Measurements from ENCODE around the gene AGTPBP1. TPM values are rescaled to one million over a fixed set of nuclear protein-coding genes. Genes with fewer than 3 reads are reported as not detected.

AGTPBP1 gene
- total and polyA plus RNA-seq, 2 donors from 2014 or later: 4.1 to 25.8 TPM

DNA sequence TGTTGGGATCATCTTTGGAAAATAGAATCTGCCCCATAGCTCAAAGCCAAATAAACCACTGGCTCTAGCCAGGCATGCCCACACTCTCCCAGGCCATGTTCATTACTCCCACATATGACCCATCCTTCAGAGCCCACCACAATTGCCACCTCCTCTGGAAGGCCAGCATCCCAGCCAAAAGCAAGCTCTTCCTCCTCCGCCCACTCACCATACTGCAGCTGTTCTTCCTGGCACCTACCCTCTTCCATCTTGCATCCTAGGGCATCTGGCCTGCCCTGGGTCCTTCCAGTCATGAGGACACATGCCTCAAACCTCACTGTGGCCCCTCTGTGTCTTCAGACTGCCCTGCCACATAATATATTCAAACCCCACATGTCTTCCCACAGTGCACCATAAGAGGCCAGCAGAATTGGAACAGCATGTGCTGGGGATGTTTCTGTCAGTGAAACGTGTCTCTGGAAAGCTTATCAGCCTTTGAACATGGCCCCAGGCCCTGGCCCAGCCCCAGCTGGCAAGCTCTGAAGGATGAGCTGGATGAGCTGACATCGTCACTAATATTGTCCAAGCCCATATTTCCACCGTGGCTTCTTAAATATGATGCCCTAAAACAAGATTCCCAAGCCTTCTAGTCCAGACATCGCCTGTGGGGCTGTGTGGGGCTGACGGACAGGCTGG lies 230.8 kb downstream of the AGTPBP1 start:
- H3K4me3 ChIP-seq (ENCODE audit: low read length in 3 of 3): no peak overlapping the region
- FAIRE-seq (no peak), DNase-seq (no peak)
- H3K9ac ChIP-seq (ENCODE audit: low read length in 3 of 3): no peak overlapping the region
- no peaks in the 10 kb centered on the region for H3K9me3 ChIP-seq (ENCODE audit: control insufficient read depth in 2 of 3, insufficient read depth in 1 of 3, low read length in 3 of 3)
- no peak overlapping the region for H3K27ac ChIP-seq (ENCODE audit: low read depth in 2 of 2, low read length in 2 of 2)
- intact Hi-C loops (cut with DNase I): no loop called here
- H3K4me1 ChIP-seq (ENCODE audit: control insufficient read depth in 2 of 3, insufficient read depth in 2 of 3, low read depth in 1 of 3, low read length in 3 of 3): no peaks in the 10 kb centered on the region
- H3K27me3 ChIP-seq (ENCODE audit: control insufficient read depth, insufficient read depth, low read length): no peaks in the 10 kb centered on the region
- no peak for TF ChIP-seq CTCF (IDR thresholded peaks at IDR 0.05; ENCODE audit: borderline replicate concordance, extremely low read depth, insufficient read depth)
- H3K36me3 ChIP-seq (ENCODE audit: control insufficient read depth in 2 of 3, insufficient read depth in 3 of 3, low read length in 3 of 3): no peaks in the 10 kb centered on the region

DNA sequence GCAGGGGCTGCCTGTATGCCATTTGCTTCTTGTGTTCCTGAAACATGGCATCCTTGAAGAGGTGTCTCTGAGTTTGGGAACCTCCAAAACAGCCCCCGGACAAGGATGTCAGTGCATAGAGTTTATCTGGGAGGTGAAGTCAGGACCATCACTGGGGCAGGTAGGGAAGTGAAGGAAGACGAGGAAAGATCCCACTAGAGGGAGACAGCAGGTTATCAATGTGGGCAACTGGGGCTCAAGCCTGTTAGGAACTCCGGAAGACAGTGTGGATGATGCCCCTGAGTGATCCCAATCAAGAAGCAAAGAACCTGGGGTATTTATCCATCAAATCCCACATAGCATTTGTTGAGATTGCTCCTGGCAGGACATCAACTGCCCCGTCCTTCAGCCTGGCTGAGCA lies 233.1 kb downstream of the AGTPBP1 start:
- no peak for TF ChIP-seq CTCF (IDR thresholded peaks at IDR 0.05; ENCODE audit: borderline replicate concordance, extremely low read depth, insufficient read depth)
- FAIRE-seq (no peak), DNase-seq (no peak)
- H3K9me3 ChIP-seq (ENCODE audit: control insufficient read depth in 2 of 3, insufficient read depth in 1 of 3, low read length in 3 of 3): no peaks in the 10 kb centered on the region
- H3K4me3 ChIP-seq (ENCODE audit: low read length in 3 of 3): no peak overlapping the region
- H3K27me3 ChIP-seq (ENCODE audit: control insufficient read depth, insufficient read depth, low read length): no peaks in the 10 kb centered on the region
- no peak overlapping the region for H3K9ac ChIP-seq (ENCODE audit: low read length in 3 of 3)
- H3K36me3 ChIP-seq (ENCODE audit: control insufficient read depth in 2 of 3, insufficient read depth in 3 of 3, low read length in 3 of 3): no peaks in the 10 kb centered on the region
- intact Hi-C loops (cut with DNase I): no loop called here
- H3K4me1 ChIP-seq (ENCODE audit: control insufficient read depth in 2 of 3, insufficient read depth in 2 of 3, low read depth in 1 of 3, low read length in 3 of 3): no peaks in the 10 kb centered on the region
- H3K27ac ChIP-seq (ENCODE audit: low read depth in 2 of 2, low read length in 2 of 2): no peak overlapping the region

- H3K4me1 ChIP-seq (ENCODE audit: control insufficient read depth in 2 of 3, insufficient read depth in 2 of 3, low read depth in 1 of 3, low read length in 3 of 3): no peaks in the 10 kb centered on the region
- intact Hi-C loops (cut with DNase I): no loop called here
Measured at GRCh38 chr9:85505612-85506011, 236.1 kb downstream of the AGTPBP1 start.

More at GRCh38 chr9:85505612-85506011, 236.1 kb downstream of the AGTPBP1 start:
- H3K36me3 ChIP-seq (ENCODE audit: control insufficient read depth in 2 of 3, insufficient read depth in 3 of 3, low read length in 3 of 3): no peaks in the 10 kb centered on the region
- no peak overlapping the region for H3K4me3 ChIP-seq (ENCODE audit: low read length in 3 of 3)
- no peak overlapping the region for H3K9ac ChIP-seq (ENCODE audit: low read length in 3 of 3)
- no peak overlapping the region for H3K27ac ChIP-seq (ENCODE audit: low read depth in 2 of 2, low read length in 2 of 2)
- TF ChIP-seq CTCF (IDR thresholded peaks at IDR 0.05; ENCODE audit: borderline replicate concordance, extremely low read depth, insufficient read depth): no peak
- H3K27me3 ChIP-seq (ENCODE audit: control insufficient read depth, insufficient read depth, low read length): no peaks in the 10 kb centered on the region
- no peaks in the 10 kb centered on the region for H3K9me3 ChIP-seq (ENCODE audit: control insufficient read depth in 2 of 3, insufficient read depth in 1 of 3, low read length in 3 of 3)
- DNase-seq (no peak), FAIRE-seq (no peak)
